K562 (cell line): ENCODE measurements around the gene SLC25A1. TPM values are rescaled to one million over a fixed set of nuclear protein-coding genes. Genes with fewer than 3 reads are reported as not detected.

Source experiments
- CBX8 ChIP-seq: fragments of 200-600 bp; sonication (generic); IDR thresholded peaks from 2 replicates; pipeline ENCODE4 v1.6.1; 2012; ENCODE audit warnings: borderline replicate concordance, mixed run types, low read depth, mild to moderate bottlenecking, moderate library complexity, mixed read lengths, low read length, control low read depth, inconsistent platforms; ENCODE audit not compliant: poor library complexity, severe bottlenecking; ENCODE audit errors: extremely low read depth
- ETV6 ChIP-seq, 3 experiments: fragments of 150-350 bp in 1 of 3; sonication (generic) in 1 of 3; formaldehyde crosslinking in 1 of 3; IDR thresholded peaks; 2 replicates each; pipeline versions ENCODE4 v1.6.1 to v1.8.0; 2014 to 2022; ENCODE audit warnings: borderline replicate concordance in 2 of 3, low read depth in 2 of 3, antibody characterized with exemption in 1 of 3, low read length in 1 of 3, mild to moderate bottlenecking in 1 of 3, missing genetic modification reagents in 1 of 3
- TAF9B ChIP-seq: fragments of 450-650 bp; IDR thresholded peaks from 2 replicates; pipeline ENCODE4 v1.6.1; 2018; ENCODE audit warnings: mild to moderate bottlenecking; ENCODE audit not compliant: partially characterized antibody
- polyA plus RNA-seq, 8 experiments: library from polyadenylated mRNA; depleted of rRNA in 4 of 8; stranded (reverse) in 5 of 8; unstranded in 3 of 8; fragments of >200 nt; fragmentation: Nextera tagmentation in 2 of 8; fragmentation: Illumina TruSeq in 1 of 8; extraction: Ambion mirVana in 2 of 8; extraction: Trizol in 1 of 8; gene quantifications; 2 replicates each; pipeline versions ENCODE4 v1.2.1 to v1.2.3, GENCODE V29; 2011 to 2014; ENCODE audit warnings: inconsistent platforms in 1 of 8, missing spikeins in 1 of 8
- total RNA-seq, 7 experiments: library from RNA; depleted of rRNA in 6 of 7; stranded (reverse); fragments of >200 nt in 6 of 7; fragmentation: Illumina TruSeq in 2 of 7; extraction: Trizol in 2 of 7; gene quantifications; 2 replicates each; pipeline versions ENCODE4 v1.2.1 to v1.2.3, GENCODE V29; 2011 to 2021; ENCODE audit warnings: low replicate concordance in 1 of 7
- TF ChIP-seq, protein P1 (sequence below): fragments of 200-600 bp; sonication (generic); IDR thresholded peaks from one replicate; pipeline ENCODE4 v1.6.1; 2012; ENCODE audit warnings: mild to moderate bottlenecking, low read depth, low read length, inconsistent platforms
- TF ChIP-seq, protein P2 (sequence below): fragments of 450-650 bp; formaldehyde crosslinking; IDR thresholded peaks from 2 replicates; pipeline ENCODE4 v1.4.0; 2020; ENCODE audit warnings: mild to moderate bottlenecking, moderate library complexity
- TF ChIP-seq, protein P3 (sequence below): IDR thresholded peaks from 2 replicates; pipeline ENCODE4 v1.6.1; 2011; ENCODE audit not compliant: insufficient read length; ENCODE audit errors: extremely low read depth
- TF ChIP-seq, protein P4 (sequence below): fragments of 250-450 bp; sonication (Bioruptor Pico); IDR thresholded peaks from 2 replicates; pipeline ENCODE4 v1.9.0; 2021; ENCODE audit warnings: mild to moderate bottlenecking, inconsistent platforms

The SLC25A1 gene
- total and polyA plus RNA-seq, 9 of the 15 experiments (the other 6 are each of a cell fraction or from before 2014, with no cell fraction given) = 11.0 to 408 (median 110) TPM

DNA sequence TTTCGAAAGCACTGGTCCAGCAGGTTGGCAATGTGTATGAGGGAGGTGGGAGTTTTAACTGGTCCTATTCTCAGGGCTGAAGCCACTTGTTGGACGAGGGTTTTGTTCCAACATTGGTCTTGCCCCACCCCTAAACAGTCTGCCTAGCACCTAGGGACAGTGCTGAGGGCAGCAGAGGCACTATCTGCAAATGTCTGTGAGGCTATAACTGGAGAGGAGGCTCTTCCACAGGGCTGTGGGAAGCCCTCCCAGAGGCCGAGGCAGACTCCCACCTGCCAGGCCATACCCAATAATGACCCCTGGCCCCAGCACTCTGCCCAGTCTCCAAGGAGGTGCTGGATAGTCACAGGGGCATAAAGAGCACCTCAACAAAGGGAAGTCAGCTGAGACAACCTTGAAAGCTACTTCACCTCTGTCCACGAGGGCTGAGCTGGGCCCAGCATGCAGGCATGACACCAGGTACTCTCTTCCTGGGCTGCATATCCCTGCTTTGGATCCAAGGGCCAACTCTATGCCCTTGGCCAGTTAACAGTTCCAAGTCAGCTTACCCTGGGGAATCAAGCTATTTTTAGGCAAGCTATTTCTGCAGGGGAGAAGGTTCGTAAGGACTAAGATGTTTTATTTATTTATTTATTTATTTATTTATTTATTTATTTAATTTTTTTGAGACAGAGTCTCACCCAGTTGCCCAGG lies 40.2 kb upstream of the SLC25A1 start (continued):
- TF ChIP-seq, protein P1, sequence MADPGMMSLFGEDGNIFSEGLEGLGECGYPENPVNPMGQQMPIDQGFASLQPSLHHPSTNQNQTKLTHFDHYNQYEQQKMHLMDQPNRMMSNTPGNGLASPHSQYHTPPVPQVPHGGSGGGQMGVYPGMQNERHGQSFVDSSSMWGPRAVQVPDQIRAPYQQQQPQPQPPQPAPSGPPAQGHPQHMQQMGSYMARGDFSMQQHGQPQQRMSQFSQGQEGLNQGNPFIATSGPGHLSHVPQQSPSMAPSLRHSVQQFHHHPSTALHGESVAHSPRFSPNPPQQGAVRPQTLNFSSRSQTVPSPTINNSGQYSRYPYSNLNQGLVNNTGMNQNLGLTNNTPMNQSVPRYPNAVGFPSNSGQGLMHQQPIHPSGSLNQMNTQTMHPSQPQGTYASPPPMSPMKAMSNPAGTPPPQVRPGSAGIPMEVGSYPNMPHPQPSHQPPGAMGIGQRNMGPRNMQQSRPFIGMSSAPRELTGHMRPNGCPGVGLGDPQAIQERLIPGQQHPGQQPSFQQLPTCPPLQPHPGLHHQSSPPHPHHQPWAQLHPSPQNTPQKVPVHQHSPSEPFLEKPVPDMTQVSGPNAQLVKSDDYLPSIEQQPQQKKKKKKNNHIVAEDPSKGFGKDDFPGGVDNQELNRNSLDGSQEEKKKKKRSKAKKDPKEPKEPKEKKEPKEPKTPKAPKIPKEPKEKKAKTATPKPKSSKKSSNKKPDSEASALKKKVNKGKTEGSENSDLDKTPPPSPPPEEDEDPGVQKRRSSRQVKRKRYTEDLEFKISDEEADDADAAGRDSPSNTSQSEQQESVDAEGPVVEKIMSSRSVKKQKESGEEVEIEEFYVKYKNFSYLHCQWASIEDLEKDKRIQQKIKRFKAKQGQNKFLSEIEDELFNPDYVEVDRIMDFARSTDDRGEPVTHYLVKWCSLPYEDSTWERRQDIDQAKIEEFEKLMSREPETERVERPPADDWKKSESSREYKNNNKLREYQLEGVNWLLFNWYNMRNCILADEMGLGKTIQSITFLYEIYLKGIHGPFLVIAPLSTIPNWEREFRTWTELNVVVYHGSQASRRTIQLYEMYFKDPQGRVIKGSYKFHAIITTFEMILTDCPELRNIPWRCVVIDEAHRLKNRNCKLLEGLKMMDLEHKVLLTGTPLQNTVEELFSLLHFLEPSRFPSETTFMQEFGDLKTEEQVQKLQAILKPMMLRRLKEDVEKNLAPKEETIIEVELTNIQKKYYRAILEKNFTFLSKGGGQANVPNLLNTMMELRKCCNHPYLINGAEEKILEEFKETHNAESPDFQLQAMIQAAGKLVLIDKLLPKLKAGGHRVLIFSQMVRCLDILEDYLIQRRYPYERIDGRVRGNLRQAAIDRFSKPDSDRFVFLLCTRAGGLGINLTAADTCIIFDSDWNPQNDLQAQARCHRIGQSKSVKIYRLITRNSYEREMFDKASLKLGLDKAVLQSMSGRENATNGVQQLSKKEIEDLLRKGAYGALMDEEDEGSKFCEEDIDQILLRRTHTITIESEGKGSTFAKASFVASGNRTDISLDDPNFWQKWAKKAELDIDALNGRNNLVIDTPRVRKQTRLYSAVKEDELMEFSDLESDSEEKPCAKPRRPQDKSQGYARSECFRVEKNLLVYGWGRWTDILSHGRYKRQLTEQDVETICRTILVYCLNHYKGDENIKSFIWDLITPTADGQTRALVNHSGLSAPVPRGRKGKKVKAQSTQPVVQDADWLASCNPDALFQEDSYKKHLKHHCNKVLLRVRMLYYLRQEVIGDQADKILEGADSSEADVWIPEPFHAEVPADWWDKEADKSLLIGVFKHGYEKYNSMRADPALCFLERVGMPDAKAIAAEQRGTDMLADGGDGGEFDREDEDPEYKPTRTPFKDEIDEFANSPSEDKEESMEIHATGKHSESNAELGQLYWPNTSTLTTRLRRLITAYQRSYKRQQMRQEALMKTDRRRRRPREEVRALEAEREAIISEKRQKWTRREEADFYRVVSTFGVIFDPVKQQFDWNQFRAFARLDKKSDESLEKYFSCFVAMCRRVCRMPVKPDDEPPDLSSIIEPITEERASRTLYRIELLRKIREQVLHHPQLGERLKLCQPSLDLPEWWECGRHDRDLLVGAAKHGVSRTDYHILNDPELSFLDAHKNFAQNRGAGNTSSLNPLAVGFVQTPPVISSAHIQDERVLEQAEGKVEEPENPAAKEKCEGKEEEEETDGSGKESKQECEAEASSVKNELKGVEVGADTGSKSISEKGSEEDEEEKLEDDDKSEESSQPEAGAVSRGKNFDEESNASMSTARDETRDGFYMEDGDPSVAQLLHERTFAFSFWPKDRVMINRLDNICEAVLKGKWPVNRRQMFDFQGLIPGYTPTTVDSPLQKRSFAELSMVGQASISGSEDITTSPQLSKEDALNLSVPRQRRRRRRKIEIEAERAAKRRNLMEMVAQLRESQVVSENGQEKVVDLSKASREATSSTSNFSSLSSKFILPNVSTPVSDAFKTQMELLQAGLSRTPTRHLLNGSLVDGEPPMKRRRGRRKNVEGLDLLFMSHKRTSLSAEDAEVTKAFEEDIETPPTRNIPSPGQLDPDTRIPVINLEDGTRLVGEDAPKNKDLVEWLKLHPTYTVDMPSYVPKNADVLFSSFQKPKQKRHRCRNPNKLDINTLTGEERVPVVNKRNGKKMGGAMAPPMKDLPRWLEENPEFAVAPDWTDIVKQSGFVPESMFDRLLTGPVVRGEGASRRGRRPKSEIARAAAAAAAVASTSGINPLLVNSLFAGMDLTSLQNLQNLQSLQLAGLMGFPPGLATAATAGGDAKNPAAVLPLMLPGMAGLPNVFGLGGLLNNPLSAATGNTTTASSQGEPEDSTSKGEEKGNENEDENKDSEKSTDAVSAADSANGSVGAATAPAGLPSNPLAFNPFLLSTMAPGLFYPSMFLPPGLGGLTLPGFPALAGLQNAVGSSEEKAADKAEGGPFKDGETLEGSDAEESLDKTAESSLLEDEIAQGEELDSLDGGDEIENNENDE = no peak
- TF ChIP-seq ETV6 (IDR thresholded peaks at IDR 0.05; ENCODE audit: borderline replicate concordance in 1 of 2, low read depth in 2 of 2, low read length in 1 of 2) (0 out of 4 replicates have a peak, but pooled peaks of 1 of the 2 experiments have one; percentile 39), ETV6 (CRISPR knock-in tag; IDR thresholded peaks at IDR 0.05; ENCODE audit: borderline replicate concordance) (no peak), TAF9B (no peak), CBX8 (no peak)
- TF ChIP-seq, protein P2, sequence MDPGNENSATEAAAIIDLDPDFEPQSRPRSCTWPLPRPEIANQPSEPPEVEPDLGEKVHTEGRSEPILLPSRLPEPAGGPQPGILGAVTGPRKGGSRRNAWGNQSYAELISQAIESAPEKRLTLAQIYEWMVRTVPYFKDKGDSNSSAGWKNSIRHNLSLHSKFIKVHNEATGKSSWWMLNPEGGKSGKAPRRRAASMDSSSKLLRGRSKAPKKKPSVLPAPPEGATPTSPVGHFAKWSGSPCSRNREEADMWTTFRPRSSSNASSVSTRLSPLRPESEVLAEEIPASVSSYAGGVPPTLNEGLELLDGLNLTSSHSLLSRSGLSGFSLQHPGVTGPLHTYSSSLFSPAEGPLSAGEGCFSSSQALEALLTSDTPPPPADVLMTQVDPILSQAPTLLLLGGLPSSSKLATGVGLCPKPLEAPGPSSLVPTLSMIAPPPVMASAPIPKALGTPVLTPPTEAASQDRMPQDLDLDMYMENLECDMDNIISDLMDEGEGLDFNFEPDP (CRISPR knock-in tag) = 0 out of 2 replicates have a peak, but pooled peaks have one; percentile 61
- TF ChIP-seq, protein P3, sequence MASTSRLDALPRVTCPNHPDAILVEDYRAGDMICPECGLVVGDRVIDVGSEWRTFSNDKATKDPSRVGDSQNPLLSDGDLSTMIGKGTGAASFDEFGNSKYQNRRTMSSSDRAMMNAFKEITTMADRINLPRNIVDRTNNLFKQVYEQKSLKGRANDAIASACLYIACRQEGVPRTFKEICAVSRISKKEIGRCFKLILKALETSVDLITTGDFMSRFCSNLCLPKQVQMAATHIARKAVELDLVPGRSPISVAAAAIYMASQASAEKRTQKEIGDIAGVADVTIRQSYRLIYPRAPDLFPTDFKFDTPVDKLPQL = no peak
- TF ChIP-seq, protein P4, sequence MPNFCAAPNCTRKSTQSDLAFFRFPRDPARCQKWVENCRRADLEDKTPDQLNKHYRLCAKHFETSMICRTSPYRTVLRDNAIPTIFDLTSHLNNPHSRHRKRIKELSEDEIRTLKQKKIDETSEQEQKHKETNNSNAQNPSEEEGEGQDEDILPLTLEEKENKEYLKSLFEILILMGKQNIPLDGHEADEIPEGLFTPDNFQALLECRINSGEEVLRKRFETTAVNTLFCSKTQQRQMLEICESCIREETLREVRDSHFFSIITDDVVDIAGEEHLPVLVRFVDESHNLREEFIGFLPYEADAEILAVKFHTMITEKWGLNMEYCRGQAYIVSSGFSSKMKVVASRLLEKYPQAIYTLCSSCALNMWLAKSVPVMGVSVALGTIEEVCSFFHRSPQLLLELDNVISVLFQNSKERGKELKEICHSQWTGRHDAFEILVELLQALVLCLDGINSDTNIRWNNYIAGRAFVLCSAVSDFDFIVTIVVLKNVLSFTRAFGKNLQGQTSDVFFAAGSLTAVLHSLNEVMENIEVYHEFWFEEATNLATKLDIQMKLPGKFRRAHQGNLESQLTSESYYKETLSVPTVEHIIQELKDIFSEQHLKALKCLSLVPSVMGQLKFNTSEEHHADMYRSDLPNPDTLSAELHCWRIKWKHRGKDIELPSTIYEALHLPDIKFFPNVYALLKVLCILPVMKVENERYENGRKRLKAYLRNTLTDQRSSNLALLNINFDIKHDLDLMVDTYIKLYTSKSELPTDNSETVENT = no peak; the same call in 1 of the 2 replicates
